C4-2B (cell line): ENCODE measurements around the gene NDC1.

Experiments used
- H3K27ac ChIP-seq: fragments of 450-650 bp; 2 replicates; pipeline ENCODE4 v1.5.1; 2017
- ZFX ChIP-seq: fragments of 450-650 bp; IDR thresholded peaks from 2 replicates; pipeline ENCODE4 v1.6.1; 2017
- TF ChIP-seq, protein P1 (sequence below): fragments of 450-650 bp; conservative IDR thresholded peaks from 2 replicates; pipeline ENCODE4 v1.5.1; 2017; ENCODE audit warnings: mild to moderate bottlenecking

NDC1 gene

GRCh38 chr1:53725238-53725689, 112.8 kb downstream of the NDC1 start:
- TF ChIP-seq ZFX = no peak
- TF ChIP-seq, protein P1, sequence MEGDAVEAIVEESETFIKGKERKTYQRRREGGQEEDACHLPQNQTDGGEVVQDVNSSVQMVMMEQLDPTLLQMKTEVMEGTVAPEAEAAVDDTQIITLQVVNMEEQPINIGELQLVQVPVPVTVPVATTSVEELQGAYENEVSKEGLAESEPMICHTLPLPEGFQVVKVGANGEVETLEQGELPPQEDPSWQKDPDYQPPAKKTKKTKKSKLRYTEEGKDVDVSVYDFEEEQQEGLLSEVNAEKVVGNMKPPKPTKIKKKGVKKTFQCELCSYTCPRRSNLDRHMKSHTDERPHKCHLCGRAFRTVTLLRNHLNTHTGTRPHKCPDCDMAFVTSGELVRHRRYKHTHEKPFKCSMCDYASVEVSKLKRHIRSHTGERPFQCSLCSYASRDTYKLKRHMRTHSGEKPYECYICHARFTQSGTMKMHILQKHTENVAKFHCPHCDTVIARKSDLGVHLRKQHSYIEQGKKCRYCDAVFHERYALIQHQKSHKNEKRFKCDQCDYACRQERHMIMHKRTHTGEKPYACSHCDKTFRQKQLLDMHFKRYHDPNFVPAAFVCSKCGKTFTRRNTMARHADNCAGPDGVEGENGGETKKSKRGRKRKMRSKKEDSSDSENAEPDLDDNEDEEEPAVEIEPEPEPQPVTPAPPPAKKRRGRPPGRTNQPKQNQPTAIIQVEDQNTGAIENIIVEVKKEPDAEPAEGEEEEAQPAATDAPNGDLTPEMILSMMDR = 0 out of 2 replicates have a peak, but pooled peaks have one; percentile 4
- H3K27ac ChIP-seq = no peak overlapping the region

DNA sequence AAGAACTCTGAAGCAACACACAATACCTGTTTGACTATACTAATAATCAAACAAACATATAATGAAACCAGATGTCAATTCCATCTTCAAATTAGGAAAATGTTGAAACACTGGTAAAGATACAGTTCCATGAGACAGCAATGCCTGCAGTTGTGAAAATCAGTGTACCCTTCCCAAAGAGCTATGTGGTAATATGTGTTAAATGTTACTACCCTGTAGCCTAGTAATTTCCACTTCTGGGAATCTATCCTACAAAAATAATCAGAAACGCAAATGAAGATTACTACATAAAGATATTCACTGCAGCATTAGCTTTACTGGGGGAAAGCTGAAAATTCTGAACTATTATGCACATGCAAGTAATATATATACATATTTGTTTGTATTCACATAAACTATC, 116.1 kb downstream of the NDC1 start:
- H3K27ac ChIP-seq = no peak overlapping the region
- TF ChIP-seq, protein P1 = no peak
- no peak for TF ChIP-seq ZFX

DNA sequence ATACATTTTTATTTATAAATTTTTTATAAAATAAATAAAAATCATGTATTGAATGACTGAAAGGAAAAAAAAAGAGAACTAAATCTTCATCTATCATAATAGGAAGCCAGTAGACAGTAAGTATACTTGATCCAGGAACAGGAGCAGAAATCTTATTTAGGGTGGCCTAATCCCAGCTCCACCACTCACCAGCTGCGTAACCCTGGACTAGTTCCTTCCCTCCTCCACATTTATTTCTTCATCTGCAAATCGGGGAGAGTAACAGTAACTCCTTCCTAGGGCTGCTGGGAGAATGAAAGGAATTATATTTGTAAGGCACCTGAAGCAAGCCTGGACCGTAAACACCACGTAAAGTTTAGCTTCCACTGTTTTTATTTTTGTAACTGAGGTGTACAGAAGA, 117.0 kb downstream of the NDC1 start:
- H3K27ac ChIP-seq = no peak overlapping the region
- TF ChIP-seq, protein P1 = no peak
- no peak for TF ChIP-seq ZFX

- no peak for TF ChIP-seq ZFX
- TF ChIP-seq, protein P1 = no peak
- no peak overlapping the region for H3K27ac ChIP-seq
Measured at GRCh38 chr1:53719469-53719868, 118.6 kb downstream of the NDC1 start.

DNA sequence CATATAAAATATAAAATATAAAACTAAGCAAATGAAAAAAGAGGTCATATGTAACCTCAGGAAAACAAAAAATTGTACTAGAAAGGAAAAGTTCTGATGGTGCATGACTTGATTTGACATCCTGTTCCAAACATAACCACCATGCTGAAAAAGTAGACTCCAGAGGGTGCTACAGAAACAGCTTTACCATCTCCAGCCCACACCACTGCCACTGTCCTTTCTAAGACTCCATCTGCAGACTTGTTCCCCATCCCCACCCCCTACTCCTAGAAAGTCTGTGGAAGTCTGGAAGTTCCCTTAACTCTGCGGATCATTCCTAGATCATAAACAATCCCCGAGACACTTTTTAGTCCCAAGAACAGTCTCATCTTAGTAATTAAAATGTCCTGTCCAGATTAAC, 119.7 kb downstream of the NDC1 start:
- TF ChIP-seq, protein P1 = no peak
- no peak for TF ChIP-seq ZFX
- no peak overlapping the region for H3K27ac ChIP-seq

DNA sequence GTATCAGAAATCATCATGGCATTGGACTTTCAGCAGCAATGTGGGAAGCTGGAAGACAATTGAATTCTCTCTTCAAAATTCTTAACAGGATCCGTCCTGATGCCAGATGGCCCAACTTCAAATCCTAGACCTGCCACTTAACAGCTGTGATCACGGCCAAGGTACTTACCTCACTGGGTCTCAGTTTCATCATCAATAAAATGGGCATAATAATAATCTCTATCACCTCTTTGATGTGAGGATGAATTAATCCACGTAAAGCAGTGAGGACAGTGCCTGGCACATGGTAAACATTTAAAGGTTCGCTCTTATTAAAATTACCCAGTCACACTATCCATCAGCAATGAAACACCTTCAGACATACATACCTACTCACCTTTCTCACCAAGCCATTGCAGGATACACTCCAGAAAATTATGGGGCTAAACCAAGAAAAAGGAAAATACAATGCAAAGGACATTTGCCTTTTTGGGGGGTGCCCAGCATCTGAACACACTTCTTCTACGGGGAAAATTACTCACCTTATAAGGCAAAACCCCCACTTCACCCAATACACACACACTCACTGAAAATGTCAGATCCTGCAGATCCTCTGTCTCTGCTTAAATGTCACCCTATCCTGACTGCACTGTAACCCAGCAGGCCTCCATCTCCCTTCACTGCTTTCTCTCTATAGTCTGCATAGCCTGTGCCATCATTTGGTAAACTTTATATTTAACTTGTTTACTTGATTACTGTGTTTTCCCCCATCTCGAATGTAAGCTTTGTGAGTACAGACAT, 120.9 kb downstream of the NDC1 start:
- H3K27ac ChIP-seq = no peak overlapping the region
- TF ChIP-seq, protein P1 = no peak
- no peak for TF ChIP-seq ZFX

DNA sequence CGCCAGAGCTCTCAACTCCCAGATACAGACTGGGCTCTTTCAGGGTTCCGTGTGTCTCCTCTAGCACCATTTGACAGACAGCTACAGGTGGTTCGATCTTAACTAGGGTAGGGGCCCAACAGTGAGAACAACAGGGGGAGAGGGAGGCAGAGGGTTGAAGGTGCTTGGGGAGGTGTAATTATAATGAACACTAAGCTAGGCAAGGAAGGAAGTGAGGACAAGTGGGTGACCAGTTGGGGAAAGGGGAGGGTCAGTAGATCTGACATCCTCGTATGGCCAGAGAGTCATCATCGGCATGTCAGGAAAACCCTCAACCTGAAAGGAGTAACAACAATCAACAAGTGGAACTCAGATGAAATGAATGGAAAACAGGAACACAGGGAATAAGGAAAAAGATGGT, 121.9 kb downstream of the NDC1 start:
- no peak for TF ChIP-seq ZFX
- TF ChIP-seq, protein P1 = no peak
- no peak overlapping the region for H3K27ac ChIP-seq
